Right ventricle myocardium superior (tissue), 1 donor: ENCODE data around the gene MYO9A. TPM values are rescaled to one million over a fixed set of nuclear protein-coding genes. Genes with fewer than 3 reads are reported as not detected.
"Not testable (repeated sequence)": the region's sequence is repeated elsewhere in the genome, so short reads cannot be mapped to it uniquely, and the experiment has no call there.

Experiments
- ATAC-seq: fragments of 200-7000 bp; cut with Tn5 transposase; one replicate; pipeline ENCODE4 v1.9.1; 2020; ENCODE audit warnings: mild to moderate bottlenecking; ENCODE audit not compliant: poor library complexity
- DNase-seq: peaks from one replicate; pipeline ENCODE4 v3.0.0-alpha.2; 2020
- intact Hi-C: fragments of 100-400 bp; cut with DNase I; formaldehyde crosslinking; loops from one replicate; pipeline ENCODE4 v1.11.2; 2022
- total RNA-seq: library from RNA; stranded (reverse); fragmentation: NEBNext Ultra II Directional; extraction: Animal tissue kit (Norgen Biotek cat#: 25700); gene quantifications from one replicate; pipeline ENCODE4 v1.2.1, GENCODE V29; 2021
- donor health status: DM: no; HTN: yes; CAD: no; lungs with severe emphysema.

The MYO9A gene
- total RNA-seq, 1 donor from 2014 or later, result 32.7 TPM

DNA sequence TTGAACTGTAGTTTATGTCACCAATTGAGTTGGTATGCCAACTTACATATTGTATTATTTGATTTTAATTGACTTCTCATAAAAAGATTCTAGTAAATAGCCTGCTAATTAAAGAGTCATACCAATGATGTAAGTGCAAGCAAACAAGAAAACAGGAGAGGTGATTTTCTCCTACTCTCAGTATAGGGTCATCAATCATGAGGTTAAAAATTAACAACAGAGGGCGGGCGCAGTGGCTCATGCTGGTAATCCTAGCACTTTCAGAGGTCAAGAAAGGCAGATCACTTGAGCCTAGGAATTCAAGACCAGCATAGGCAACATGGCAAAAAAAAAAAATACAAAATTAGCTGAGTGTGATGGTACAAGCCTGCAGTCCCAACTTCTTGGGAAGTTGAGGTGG, 108.7 kb downstream of the MYO9A start:
- ATAC-seq (no peak), DNase-seq (no peak)
- intact Hi-C loops, result no loop called here

DNA sequence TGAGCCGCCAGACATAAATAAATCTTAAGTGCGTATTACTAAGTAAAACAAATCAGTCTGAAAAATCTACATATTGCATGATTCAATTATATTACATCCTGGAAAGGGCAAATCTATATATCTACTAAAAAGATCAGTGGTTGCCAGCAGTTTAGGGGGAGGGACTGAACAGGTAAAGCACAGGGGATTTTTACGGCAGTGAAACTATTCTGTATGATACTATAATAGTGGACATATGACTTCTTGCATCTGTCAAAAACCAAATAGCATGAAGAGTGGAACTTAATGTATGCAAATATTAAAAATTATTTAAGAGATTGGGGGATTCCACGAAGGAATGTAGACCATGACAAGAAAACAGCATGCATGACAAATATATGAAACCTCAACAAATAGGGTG, 111.6 kb downstream of the MYO9A start:
- intact Hi-C loops, result no loop called here
- DNase-seq, result no peak
- ATAC-seq, result no peak

- ATAC-seq (no peak), DNase-seq (no peak)
- intact Hi-C loops, result no loop called here
Observed at GRCh38 chr15:72005483-72005882, 112.5 kb downstream of the MYO9A start.

GRCh38 chr15:71999807-72000206, 118.1 kb downstream of the MYO9A start:
- ATAC-seq (no peak), DNase-seq (no peak)
- intact Hi-C loops, result no loop called here

GRCh38 chr15:71998717-71999116, 119.2 kb downstream of the MYO9A start:
- ATAC-seq, intact Hi-C loops, DNase-seq: not testable (repeated sequence)

GRCh38 chr15:71997691-71998090, 120.3 kb downstream of the MYO9A start:
- ATAC-seq, result no peak
- intact Hi-C loops, result no loop called here
- no peak for DNase-seq

DNA sequence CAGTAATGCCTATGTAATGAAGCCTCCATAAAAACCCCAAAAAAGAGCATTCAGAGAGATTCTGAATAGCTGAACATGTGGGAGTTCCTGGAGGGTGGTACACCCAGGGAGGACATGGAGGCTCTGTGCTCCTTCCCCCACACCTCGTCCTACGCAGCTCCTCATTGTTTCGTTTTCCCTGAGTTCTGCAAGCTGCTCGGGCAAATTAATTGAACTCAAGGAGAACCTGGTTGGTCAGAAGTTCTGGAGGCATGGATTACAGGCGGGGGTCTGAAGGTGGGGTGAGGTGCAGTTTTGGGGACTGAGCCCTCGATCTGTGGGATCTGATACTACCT, 142.2 kb downstream of the MYO9A start:
- no peak for ATAC-seq
- DNase-seq, result no peak

GRCh38 chr15:71974211-71974610, 143.7 kb downstream of the MYO9A start:
- ATAC-seq (no peak), DNase-seq (no peak)
- intact Hi-C loops, result no loop called here

More for the DNA sequence above, 142.2 kb downstream of the MYO9A start:
- intact Hi-C loops, result no loop called here

DNA sequence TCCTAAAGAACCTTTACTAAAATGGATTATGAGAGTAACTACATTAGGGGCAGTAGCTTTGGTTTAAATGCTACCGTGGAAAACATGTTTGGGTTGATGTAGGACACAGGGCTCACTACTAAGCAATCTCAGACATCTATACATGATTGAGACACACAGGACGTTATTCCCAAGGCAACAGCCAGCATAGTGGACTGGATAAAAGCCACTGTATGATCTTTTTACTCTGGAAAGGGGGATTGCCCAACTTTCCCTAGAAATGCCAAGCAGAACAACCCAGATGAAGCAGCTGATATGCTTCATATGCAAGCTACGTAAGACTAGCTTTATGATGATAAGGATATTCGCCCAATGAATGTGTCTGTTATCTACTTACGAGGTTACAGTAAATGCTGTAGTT, 144.6 kb downstream of the MYO9A start:
- intact Hi-C loops, result no loop called here
- ATAC-seq (no peak), DNase-seq (no peak)

DNA sequence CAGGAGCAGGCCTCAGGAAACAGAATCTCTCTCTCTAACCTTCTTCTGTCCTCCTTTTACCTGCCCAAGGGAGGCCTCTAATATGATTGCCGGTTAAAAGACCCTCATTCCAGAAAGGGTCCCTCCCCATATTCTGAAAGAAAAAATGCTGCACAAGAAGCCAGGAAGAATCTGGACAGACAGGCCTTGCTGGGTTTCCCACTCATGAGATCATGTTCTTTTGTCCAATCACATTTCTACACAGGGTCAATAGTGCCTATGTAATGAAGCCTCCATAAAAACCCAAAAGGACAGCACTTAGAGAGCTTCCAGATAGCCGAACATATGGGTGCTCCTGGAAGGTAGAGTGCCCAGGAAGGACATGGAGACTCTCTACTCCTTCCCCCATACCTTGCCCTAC, 146.0 kb downstream of the MYO9A start:
- no peak for DNase-seq
- no peak for ATAC-seq
- intact Hi-C loops, result no loop called here

DNA sequence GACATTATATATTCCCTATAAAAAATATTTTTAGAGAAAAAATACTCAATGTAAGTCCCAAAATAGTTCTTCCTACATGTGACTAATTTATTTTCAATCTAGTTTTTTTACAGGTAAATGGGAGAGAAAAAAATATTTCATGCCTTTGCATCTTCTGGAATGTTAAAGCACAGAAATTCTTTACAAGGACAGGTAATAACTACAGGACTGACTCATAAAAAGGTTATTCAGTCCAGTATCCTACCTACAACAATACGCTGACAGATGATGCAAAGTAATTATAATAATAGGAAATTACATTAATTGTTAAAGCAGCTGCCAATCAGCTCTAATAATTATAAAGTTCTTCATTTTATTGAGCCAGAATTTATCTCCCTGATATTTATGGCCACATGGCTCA, 147.5 kb downstream of the MYO9A start:
- ATAC-seq, result no peak
- intact Hi-C loops, result no loop called here
- no peak for DNase-seq

GRCh38 chr15:71962537-71962936, 155.4 kb downstream of the MYO9A start:
- ATAC-seq (peak; percentile 68), DNase-seq (no peak)
- intact Hi-C loops, result no loop called here

DNA sequence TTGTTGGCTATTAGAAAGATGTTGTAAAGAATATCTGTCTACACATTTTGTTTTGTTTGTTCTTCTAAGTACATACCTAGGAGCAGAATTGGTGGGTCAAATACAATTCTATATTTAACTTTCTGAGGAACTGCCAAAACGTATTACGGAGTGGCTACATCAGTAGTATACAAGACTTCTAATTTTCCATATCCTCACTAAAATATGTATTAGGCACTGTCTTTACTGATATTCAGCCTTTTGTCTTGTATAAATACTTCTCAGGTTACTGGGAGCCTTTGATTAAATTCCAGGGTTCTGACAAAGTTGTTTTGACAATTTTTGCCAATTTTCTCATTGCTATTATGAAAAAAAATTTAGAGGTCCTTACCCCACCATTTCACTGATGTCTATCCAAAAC, 160.9 kb downstream of the MYO9A start:
- no peak for ATAC-seq
- intact Hi-C loops, result no loop called here
- DNase-seq, result no peak

DNA sequence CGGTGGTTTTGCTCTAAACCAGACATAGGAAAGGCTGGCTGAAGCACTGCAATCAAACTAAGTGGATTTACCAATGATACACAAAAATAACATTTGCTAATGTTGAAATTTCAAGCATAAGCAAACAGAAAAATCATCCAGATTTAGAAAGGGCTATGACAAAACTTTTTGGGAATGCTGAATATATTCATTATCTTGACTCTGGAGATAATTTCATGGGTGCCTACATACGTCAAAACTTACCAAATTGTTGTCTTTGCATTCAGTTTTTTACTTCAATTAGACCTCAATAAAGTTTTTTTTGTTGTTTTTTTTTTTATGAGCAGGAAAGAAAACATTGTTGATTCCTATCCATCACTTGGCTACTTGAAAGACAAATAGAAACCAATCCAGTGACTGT, 166.8 kb downstream of the MYO9A start:
- no peak for DNase-seq
- no peak for ATAC-seq
- intact Hi-C loops, result no loop called here

DNA sequence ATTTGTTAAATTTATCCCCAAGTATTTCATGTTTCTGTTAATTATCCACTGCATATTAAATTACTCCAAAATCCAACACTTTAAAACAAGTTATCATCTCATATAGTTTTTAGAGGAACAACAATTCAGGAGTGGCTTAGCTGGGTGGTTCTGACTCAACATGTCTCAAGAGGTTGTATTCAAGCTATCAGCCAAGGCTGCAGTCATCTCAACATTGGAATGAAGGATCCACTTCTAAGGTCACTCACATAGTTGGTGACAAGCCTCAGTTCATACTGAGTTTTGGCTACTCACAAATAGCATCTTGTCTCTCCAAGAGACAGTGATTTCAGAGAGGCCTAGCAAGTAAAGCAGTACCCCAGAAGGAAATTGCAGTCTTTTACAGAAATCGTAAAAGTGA, 172.9 kb downstream of the MYO9A start:
- no peak for DNase-seq
- intact Hi-C loops, result no loop called here
- ATAC-seq, result no peak

DNA sequence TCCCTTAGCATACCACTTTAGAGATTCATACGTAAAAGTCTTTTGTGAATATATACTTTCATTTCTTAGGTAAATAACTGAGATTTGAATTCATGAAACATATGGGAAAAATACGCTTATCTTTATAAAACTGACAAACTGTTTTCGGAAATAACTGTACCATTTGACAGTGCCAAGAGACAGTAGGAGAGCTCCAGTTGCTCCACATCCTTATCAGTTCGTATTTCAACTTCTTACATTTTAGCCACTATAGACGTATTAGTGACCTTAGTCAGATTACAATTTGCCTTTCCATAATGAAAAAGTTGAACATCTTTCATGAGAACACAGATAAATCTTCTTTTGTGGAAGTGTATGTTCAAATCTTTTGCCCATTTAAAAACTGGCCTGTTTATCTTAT, 174.1 kb downstream of the MYO9A start:
- no peak for DNase-seq
- ATAC-seq, result no peak
- intact Hi-C loops, result no loop called here

- intact Hi-C loops, result no loop called here
- ATAC-seq, result no peak
- DNase-seq, result no peak
Observed at GRCh38 chr15:71939981-71940588, 177.9 kb downstream of the MYO9A start.

GRCh38 chr15:71937650-71938311, 180.2 kb downstream of the MYO9A start:
- intact Hi-C loops, result no loop called here
- DNase-seq (no peak), ATAC-seq (no peak)

- no peak for ATAC-seq
- DNase-seq, result no peak
- intact Hi-C loops, result no loop called here
Observed at GRCh38 chr15:71934446-71934845, 183.5 kb downstream of the MYO9A start.

DNA sequence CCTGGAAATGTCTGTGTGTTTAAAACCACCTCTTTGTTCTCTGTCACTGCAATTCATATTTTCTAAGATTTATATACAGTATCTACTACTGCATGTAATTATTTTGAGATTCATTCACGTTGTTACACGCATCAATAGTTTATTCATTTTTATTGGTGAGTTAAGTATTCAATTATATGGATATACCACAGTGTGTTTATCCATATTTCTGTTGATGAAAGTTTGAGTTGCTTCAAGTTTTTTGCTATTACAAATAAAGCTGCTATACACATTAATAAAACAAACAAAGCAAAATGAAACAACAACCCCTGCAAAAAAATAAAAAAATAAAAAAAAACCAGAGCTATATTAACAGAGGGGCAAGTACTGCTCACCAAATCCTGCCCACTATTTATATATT, 185.3 kb downstream of the MYO9A start:
- DNase-seq, result no peak
- intact Hi-C loops, result no loop called here
- no peak for ATAC-seq

DNA sequence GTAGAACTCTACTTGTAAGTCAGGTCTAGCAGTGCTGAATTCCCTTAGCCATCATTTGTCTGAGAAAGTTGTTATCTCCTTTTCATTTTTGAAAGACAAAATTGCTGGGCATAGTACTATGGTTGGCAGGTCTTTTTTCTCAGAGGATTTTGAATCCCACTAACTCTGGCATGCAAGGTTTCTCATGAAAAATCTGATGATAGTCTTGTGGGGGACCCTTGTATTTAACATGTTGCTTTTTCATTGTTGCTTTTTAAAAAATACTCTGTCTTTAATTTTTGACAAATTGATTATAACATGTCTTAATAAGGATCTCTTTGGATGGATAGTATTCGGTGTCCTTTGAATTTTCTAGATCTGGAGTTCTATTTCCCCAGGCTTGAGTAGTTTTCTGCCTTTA, 186.7 kb downstream of the MYO9A start:
- DNase-seq (no peak), ATAC-seq (no peak)
- intact Hi-C loops, result no loop called here
